ENCODE results near the gene C10orf90. TPM values are rescaled to one million over a fixed set of nuclear protein-coding genes. Genes with fewer than 3 reads are reported as not detected.

The C10orf90 gene
- total RNA-seq, 1 donor from 2014 or later, result not detected

DNA sequence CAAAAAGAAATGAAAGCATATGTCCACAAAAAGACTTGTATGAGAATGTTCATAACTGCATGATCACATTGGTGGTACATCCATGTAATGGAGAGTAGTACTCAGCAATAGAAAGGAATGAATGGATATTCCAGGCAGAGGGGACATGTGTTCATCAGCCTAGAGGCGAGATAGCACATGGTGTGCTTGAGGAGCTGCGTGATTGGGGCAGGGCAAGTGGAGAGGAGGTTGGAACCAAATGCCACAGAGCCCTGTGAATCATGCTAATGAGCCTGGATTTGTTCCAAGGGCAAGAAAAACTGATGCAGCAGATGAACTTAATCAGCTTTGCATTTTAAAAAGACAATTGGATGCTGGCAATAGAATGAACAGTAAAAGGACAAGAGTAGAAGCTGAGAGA lies 73.3 kb downstream of the C10orf90 start:
- Histone ChIP-seq H3K36me3 (no peaks in the 10 kb centered on the region), H3K4me3 (no peak overlapping the region), H3K4me1 (no peaks in the 10 kb centered on the region), H3K27ac (no peak overlapping the region), H3K27me3 (no peaks in the 10 kb centered on the region), H3K9me3 (no peaks in the 10 kb centered on the region)
- DNase-seq, result no peak
- intact Hi-C loops (cut with DNase I), result no loop called here
- ATAC-seq, result no peak
- TF ChIP-seq, protein P1, sequence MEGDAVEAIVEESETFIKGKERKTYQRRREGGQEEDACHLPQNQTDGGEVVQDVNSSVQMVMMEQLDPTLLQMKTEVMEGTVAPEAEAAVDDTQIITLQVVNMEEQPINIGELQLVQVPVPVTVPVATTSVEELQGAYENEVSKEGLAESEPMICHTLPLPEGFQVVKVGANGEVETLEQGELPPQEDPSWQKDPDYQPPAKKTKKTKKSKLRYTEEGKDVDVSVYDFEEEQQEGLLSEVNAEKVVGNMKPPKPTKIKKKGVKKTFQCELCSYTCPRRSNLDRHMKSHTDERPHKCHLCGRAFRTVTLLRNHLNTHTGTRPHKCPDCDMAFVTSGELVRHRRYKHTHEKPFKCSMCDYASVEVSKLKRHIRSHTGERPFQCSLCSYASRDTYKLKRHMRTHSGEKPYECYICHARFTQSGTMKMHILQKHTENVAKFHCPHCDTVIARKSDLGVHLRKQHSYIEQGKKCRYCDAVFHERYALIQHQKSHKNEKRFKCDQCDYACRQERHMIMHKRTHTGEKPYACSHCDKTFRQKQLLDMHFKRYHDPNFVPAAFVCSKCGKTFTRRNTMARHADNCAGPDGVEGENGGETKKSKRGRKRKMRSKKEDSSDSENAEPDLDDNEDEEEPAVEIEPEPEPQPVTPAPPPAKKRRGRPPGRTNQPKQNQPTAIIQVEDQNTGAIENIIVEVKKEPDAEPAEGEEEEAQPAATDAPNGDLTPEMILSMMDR (IDR thresholded peaks at IDR 0.05), result no peak

DNA sequence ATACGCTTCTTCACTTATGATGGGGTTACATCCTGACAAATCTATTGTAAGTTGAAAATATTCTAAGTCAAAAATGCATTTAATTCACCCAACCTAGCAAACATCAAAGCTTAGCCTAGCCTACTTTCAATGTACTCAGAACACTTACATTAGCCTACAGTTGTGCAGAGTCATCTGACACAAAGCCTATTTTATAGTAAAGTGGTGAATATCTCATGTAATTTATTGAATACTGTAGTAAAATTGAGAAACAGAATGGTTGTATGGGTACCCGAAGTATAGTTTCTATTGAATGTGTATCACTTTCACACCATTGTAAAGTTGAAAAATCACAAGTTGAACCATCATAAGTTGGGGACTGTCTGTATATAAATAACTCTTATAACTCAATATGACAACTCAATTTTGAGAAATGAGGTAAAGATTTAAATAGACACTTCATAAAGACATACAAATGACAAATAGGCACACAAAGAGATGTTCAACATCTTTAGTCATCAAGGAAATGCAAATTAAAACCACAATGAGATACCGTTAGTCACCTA lies 73.9 kb downstream of the C10orf90 start:
- no peaks in the 10 kb centered on the region for H3K4me1 ChIP-seq
- H3K9me3 ChIP-seq, result no peaks in the 10 kb centered on the region
- no peak overlapping the region for H3K4me3 ChIP-seq
- no peak overlapping the region for H3K27ac ChIP-seq
- intact Hi-C loops (cut with DNase I), result no loop called here
- no peaks in the 10 kb centered on the region for H3K27me3 ChIP-seq
- no peak for DNase-seq
- TF ChIP-seq, protein P1 (IDR thresholded peaks at IDR 0.05), result no peak
- ATAC-seq, result no peak
- H3K36me3 ChIP-seq, result no peaks in the 10 kb centered on the region

DNA sequence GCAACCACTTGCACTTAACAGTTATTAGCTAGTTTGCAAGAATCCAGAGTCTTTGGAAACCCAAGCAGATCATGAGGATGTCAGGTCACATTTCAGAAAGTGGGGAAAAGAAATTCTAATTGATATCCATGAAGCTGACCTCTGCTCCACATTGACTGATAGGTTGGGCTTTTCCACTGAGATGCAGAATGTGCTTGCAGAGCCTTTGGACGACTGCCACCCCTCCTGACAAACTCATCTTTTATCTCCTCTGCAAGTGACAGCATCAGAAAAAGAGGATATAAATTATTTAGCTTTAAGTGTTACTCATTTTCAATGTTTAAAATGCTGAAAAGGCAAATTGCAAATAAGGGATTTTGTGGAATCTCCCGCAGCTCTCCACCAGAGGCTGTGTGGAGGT lies 75.3 kb downstream of the C10orf90 start:
- H3K36me3 ChIP-seq, result no peaks in the 10 kb centered on the region
- no peaks in the 10 kb centered on the region for H3K4me1 ChIP-seq
- ATAC-seq (no peak), DNase-seq (no peak)
- H3K9me3 ChIP-seq, result no peaks in the 10 kb centered on the region
- no peaks in the 10 kb centered on the region for H3K27me3 ChIP-seq
- no peak overlapping the region for H3K4me3 ChIP-seq
- TF ChIP-seq, protein P1 (IDR thresholded peaks at IDR 0.05), result no peak
- no peak overlapping the region for H3K27ac ChIP-seq
- intact Hi-C loops (cut with DNase I), result no loop called here

DNA sequence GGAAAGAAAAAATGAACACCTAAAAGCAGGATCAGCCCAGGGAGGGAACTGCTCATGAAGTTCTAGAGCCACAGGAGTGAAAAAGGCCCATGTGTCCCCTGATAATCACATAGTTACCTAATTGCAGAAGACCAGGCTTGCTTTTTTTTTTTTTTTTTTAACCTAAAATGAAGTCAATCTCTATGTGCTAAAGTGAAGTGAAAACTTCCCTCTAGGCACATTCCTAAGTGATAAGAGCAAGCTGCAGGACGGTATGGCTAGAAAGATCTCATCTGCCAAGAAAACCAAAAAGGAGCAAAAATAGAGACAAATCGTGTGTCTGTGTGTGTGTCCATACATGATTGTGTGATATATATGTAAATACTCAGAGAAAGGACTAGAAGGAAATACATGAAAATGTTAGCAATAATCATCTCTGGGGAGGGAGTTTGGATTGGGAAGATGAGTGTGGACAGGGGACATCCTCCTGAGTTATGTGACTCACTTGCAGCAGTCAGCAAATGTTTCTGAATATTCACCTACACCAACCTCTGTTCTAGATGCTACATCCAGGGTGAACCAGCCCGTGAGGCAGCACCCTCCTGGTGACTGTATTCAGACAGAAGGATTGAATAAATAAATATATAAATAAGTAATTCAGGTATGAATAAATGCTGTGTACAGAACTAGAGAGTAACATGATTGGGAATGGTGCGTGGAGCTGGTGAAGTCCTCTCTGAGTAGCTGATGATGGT lies 76.4 kb downstream of the C10orf90 start:
- Histone ChIP-seq H3K36me3 (no peaks in the 10 kb centered on the region), H3K4me1 (no peaks in the 10 kb centered on the region), H3K4me3 (no peak overlapping the region), H3K27me3 (no peaks in the 10 kb centered on the region), H3K9me3 (no peaks in the 10 kb centered on the region), H3K27ac (no peak overlapping the region)
- no peak for ATAC-seq
- TF ChIP-seq, protein P1 (IDR thresholded peaks at IDR 0.05), result no peak
- intact Hi-C loops (cut with DNase I), result no loop called here
- no peak for DNase-seq

DNA sequence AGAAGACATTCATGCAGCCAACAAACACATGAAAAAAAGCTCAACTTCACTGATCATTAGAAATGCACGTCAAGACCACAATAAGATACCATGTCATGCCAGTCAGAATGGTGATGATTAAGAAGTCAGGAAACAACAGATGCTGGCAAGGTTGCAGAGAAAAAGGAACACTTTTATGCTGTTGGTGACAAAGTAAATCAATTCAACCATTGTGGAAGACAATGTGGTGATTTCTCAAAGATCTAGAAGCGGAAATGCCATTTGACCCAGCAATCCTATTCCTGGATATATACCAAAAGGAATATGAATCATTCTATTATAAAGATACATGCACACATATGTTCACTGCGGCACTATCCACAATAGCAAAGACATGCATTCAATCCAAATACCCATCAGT lies 77.6 kb downstream of the C10orf90 start:
- Histone ChIP-seq H3K27ac (no peak overlapping the region), H3K27me3 (no peaks in the 10 kb centered on the region), H3K36me3 (no peaks in the 10 kb centered on the region), H3K9me3 (no peaks in the 10 kb centered on the region), H3K4me3 (no peak overlapping the region), H3K4me1 (no peaks in the 10 kb centered on the region)
- intact Hi-C loops (cut with DNase I), result no loop called here
- no peak for ATAC-seq
- TF ChIP-seq, protein P1 (IDR thresholded peaks at IDR 0.05), result no peak
- DNase-seq, result no peak
